CD14-positive monocyte (primary cell): Measurements from ENCODE around the gene KCNJ6. TPM values are rescaled to one million over a fixed set of nuclear protein-coding genes. Genes with fewer than 3 reads are reported as not detected.

Source experiments
- DNase-seq, 3 donors: peaks; one replicate each; pipeline ENCODE4 v3.0.0-alpha.2; 2011 to 2022
- H2AFZ ChIP-seq: 2 replicates; pipeline ENCODE4 v1.6.0; 2012; ENCODE audit warnings: mild to moderate bottlenecking, low read depth, low read length, inconsistent platforms; ENCODE audit not compliant: insufficient read depth, poor library complexity, severe bottlenecking
- H3K27ac ChIP-seq, 2 donors: 1 replicate in 1 of 2; 2 replicates in 1 of 2; pipeline ENCODE4 v1.5.1; 2012 to 2013; ENCODE audit warnings: low read length in 2 of 2, control low read depth in 1 of 2, inconsistent platforms in 1 of 2, low read depth in 1 of 2, mild to moderate bottlenecking in 1 of 2
- H3K27me3 ChIP-seq, 2 donors: one replicate each; pipeline versions ENCODE4 v1.6.0 to v1.6.1; 2011 to 2013; ENCODE audit warnings: low read length in 2 of 2; ENCODE audit not compliant: control insufficient read depth in 2 of 2, insufficient read depth in 2 of 2
- H3K36me3 ChIP-seq, 2 donors: replicated peaks in 1 of 2; 1 replicate in 1 of 2; 2 replicates in 1 of 2; pipeline versions ENCODE4 v1.5.1 to v1.6.1; 2012 to 2013; ENCODE audit warnings: low read length in 2 of 2, control low read depth in 1 of 2, inconsistent platforms in 1 of 2, mild to moderate bottlenecking in 1 of 2; ENCODE audit not compliant: insufficient read depth in 2 of 2, control insufficient read depth in 1 of 2
- H3K4me1 ChIP-seq, 2 donors: 1 replicate in 1 of 2; 2 replicates in 1 of 2; pipeline versions ENCODE4 v1.5.1 to v1.6.1; 2012 to 2013; ENCODE audit warnings: low read length in 2 of 2, control low read depth in 1 of 2, inconsistent platforms in 1 of 2, mild to moderate bottlenecking in 1 of 2, moderate library complexity in 1 of 2; ENCODE audit not compliant: insufficient read depth in 2 of 2, control insufficient read depth in 1 of 2
- H3K4me2 ChIP-seq: replicated peaks from 2 replicates; pipeline ENCODE3; 2012; ENCODE audit warnings: low read length, moderate library complexity, mild to moderate bottlenecking; ENCODE audit not compliant: poor library complexity, severe bottlenecking; ENCODE audit errors: extremely low read depth
- H3K4me3 ChIP-seq, 3 experiments: fragments of 200-600 bp in 1 of 3; sonication (generic) in 1 of 3; replicated peaks in 1 of 3; 1 replicate in 2 of 3; 2 replicates in 1 of 3; pipeline ENCODE4 v1.5.1; 2011 to 2013; ENCODE audit warnings: low read length in 3 of 3, mild to moderate bottlenecking in 3 of 3, control low read depth in 2 of 3, low read depth in 2 of 3, inconsistent platforms in 1 of 3, moderate library complexity in 1 of 3
- H3K79me2 ChIP-seq: 2 replicates; pipeline ENCODE4 v1.6.0; 2012; ENCODE audit warnings: mild to moderate bottlenecking, control low read depth, inconsistent platforms, low read length, moderate library complexity; ENCODE audit not compliant: insufficient read depth
- H3K9ac ChIP-seq: 2 replicates; pipeline ENCODE4 v1.6.0; 2017; ENCODE audit warnings: low read length, mild to moderate bottlenecking; ENCODE audit not compliant: insufficient read depth, poor library complexity, severe bottlenecking
- H3K9me3 ChIP-seq, 2 donors: replicated peaks in 1 of 2; 1 replicate in 1 of 2; 2 replicates in 1 of 2; pipeline versions ENCODE4 v1.5.1 to v1.6.1; 2012 to 2013; ENCODE audit warnings: low read length in 2 of 2, control low read depth in 1 of 2; ENCODE audit not compliant: control insufficient read depth in 1 of 2, insufficient read depth in 1 of 2
- H4K20me1 ChIP-seq: 2 replicates; pipeline ENCODE4 v1.6.0; 2012; ENCODE audit warnings: mild to moderate bottlenecking, low read length, control low read depth, moderate library complexity; ENCODE audit not compliant: insufficient read depth
- H3K27ac Mint-ChIP-seq, 7 donors: one replicate each; pipeline ENCODE4 v1.8.0; 2020; ENCODE audit warnings: mild to moderate bottlenecking in 7 of 7, mixed read lengths in 7 of 7, moderate library complexity in 6 of 7, inconsistent platforms in 2 of 7
- H3K27me3 Mint-ChIP-seq, 3 donors: one replicate each; pipeline ENCODE4 v1.8.0; 2021 to 2022; ENCODE audit warnings: low read depth in 3 of 3, mild to moderate bottlenecking in 3 of 3, mixed read lengths in 3 of 3, moderate library complexity in 3 of 3, inconsistent platforms in 1 of 3
- H3K36me3 Mint-ChIP-seq, 2 donors: one replicate each; pipeline ENCODE4 v1.8.0; 2020; ENCODE audit warnings: mixed read lengths in 2 of 2, inconsistent platforms in 1 of 2, mild to moderate bottlenecking in 1 of 2
- H3K4me1 Mint-ChIP-seq: one replicate; pipeline ENCODE4 v1.8.0; 2020; ENCODE audit warnings: mild to moderate bottlenecking, mixed read lengths
- H3K4me3 Mint-ChIP-seq, 2 donors: one replicate each; pipeline ENCODE4 v1.8.0; 2020; ENCODE audit warnings: mild to moderate bottlenecking in 2 of 2, mixed read lengths in 2 of 2, moderate library complexity in 1 of 2
- H3K9me3 Mint-ChIP-seq, 7 donors: one replicate each; pipeline ENCODE4 v1.8.0; 2020 to 2022; ENCODE audit warnings: mixed read lengths in 7 of 7, mild to moderate bottlenecking in 6 of 7, moderate library complexity in 6 of 7, inconsistent platforms in 2 of 7
- CTCF ChIP-seq: fragments of 200-600 bp; IDR thresholded peaks from one replicate; pipeline ENCODE4 v1.8.0; 2022; ENCODE audit warnings: antibody characterized with exemption, mild to moderate bottlenecking
- WGBS: methylation state at CpG from one replicate; pipeline ENCODE4 v1.1.5; 2013; ENCODE audit warnings: missing lambda C conversion rate; ENCODE audit not compliant: insufficient coverage; 5-methylcytosine and 5-hydroxymethylcytosine counted together
- intact Hi-C, 2 donors: fragments of 100-400 bp; cut with micrococcal nuclease; formaldehyde crosslinking; loops; one replicate each; pipeline versions ENCODE4 v1.15.0 to v1.15.1; 2023
- polyA plus RNA-seq, 3 donors: library from polyadenylated mRNA; depleted of rRNA in 1 of 3; unstranded in 2 of 3; stranded (reverse) in 1 of 3; fragments of 300-500 nt in 2 of 3; fragments of >200 nt in 1 of 3; fragmentation: Illumina TruSeq in 2 of 3; gene quantifications; 1 replicate in 2 of 3; 2 replicates in 1 of 3; pipeline ENCODE4 v1.2.3, GENCODE V29; 2012 to 2021

The KCNJ6 gene
- polyA plus RNA-seq, 3 donors, result not detected

GRCh38 chr21:37790905-37791304 is 125.4 kb downstream of the KCNJ6 start:
- Histone ChIP-seq H3K4me2 (no peak overlapping the region), H3K36me3 (no peaks in the 10 kb centered on the region), H3K9ac (no peak overlapping the region), H3K27ac (no peak overlapping the region), H3K4me1 (no peaks in the 10 kb centered on the region), H2AFZ (no peak overlapping the region), H4K20me1 (no peaks in the 10 kb centered on the region), H3K27me3 (no peaks in the 10 kb centered on the region), H3K79me2 (no peaks in the 10 kb centered on the region), H3K9me3 (no peaks in the 10 kb centered on the region), H3K4me3 (no peak overlapping the region)
- intact Hi-C loops, result no loop called here
- no peak overlapping the region for H3K4me3 Mint-ChIP-seq
- no peak overlapping the region for H3K27ac Mint-ChIP-seq
- no peak for DNase-seq
- peaks cover 4% of the 10 kb centered on the region for H3K4me1 Mint-ChIP-seq
- H3K27me3 Mint-ChIP-seq, result peaks cover 0 to 4% (median 0%) of the 10 kb centered on the region in 3 donors
- WGBS, result 96% methylated on average over 3 of the region's 5 CpGs
- no peak for TF ChIP-seq CTCF
- H3K36me3 Mint-ChIP-seq, result no peaks in the 10 kb centered on the region
- peaks cover 0 to 3% (median 0%) of the 10 kb centered on the region in 7 donors for H3K9me3 Mint-ChIP-seq

GRCh38 chr21:37788503-37788902 is 127.8 kb downstream of the KCNJ6 start:
- Histone ChIP-seq H3K27ac (no peak overlapping the region), H3K4me1 (no peaks in the 10 kb centered on the region), H4K20me1 (no peaks in the 10 kb centered on the region), H3K9ac (no peak overlapping the region), H3K36me3 (no peaks in the 10 kb centered on the region), H3K27me3 (no peaks in the 10 kb centered on the region), H3K4me2 (no peak overlapping the region), H3K4me3 (no peak overlapping the region), H3K79me2 (no peaks in the 10 kb centered on the region), H3K9me3 (peaks cover 0 to 12% of the 10 kb centered on the region in 2 donors), H2AFZ (no peak overlapping the region)
- Mint-ChIP-seq H3K36me3 (no peaks in the 10 kb centered on the region), H3K27ac (no peak overlapping the region), H3K9me3 (peaks cover 2 to 20% (median 6%) of the 10 kb centered on the region in 7 donors), H3K4me3 (no peak overlapping the region), H3K27me3 (peaks cover 0 to 3% (median 0%) of the 10 kb centered on the region in 3 donors), H3K4me1 (peaks cover under 1% of the 10 kb centered on the region)
- no peak for DNase-seq
- TF ChIP-seq CTCF, result no peak
- WGBS, result 73% methylated on average over 2 of the region's 4 CpGs
- intact Hi-C loops, result no loop called here
